IMR-90 (cell line): ENCODE measurements around the gene NFKBIB. TPM values are rescaled to one million over a fixed set of nuclear protein-coding genes. Genes with fewer than 3 reads are reported as not detected.

Experiments used
- ATAC-seq: fragments of 200-7000 bp; cut with Tn5 transposase; 2 replicates; pipeline ENCODE4 v1.9.1; 2020; ENCODE audit warnings: low read depth, mild to moderate bottlenecking, moderate library complexity
- BruUV-seq: library from RNA; stranded (reverse); fragments of 400-500 nt; replicated peaks from 2 replicates; lab custom pipeline; 2021; lab: Mats Ljungman, UMichigan
- CTCF ChIA-PET: fragments of 300-600 bp; formaldehyde crosslinking; extraction: SDS; loops from one replicate; lab custom pipeline; 2021; ENCODE audit warnings: antibody characterized with exemption; lab: Yijun Ruan, JAX
- POLR2A ChIA-PET: fragments of 300-600 bp; sonication (Branson Sonifier 250); formaldehyde crosslinking; loops from one replicate; lab custom pipeline; 2022; ENCODE audit warnings: antibody characterized with exemption; ENCODE audit not compliant: unreplicated experiment; lab: Charles Lee
- DNase-seq: peaks from one replicate; pipeline ENCODE4 v3.0.0; 2013
- H2AFZ ChIP-seq: replicated peaks from 2 replicates; pipeline ENCODE3; 2013; ENCODE audit warnings: low read length, mild to moderate bottlenecking; ENCODE audit not compliant: poor library complexity
- H2AK5ac ChIP-seq: 2 replicates; pipeline ENCODE4 v1.6.1; 2013; ENCODE audit warnings: low read depth, low read length, inconsistent platforms
- H2AK9ac ChIP-seq: replicated peaks from 2 replicates; pipeline ENCODE3; 2013; ENCODE audit warnings: mild to moderate bottlenecking, low read depth, low read length, moderate library complexity; ENCODE audit not compliant: poor library complexity
- H2BK120ac ChIP-seq: 2 replicates; pipeline ENCODE4 v1.6.1; 2013; ENCODE audit warnings: low read depth, low read length, inconsistent platforms
- H2BK15ac ChIP-seq: 3 replicates; pipeline ENCODE4 v1.6.1; 2013; ENCODE audit warnings: low read depth, low read length, inconsistent platforms
- H2BK20ac ChIP-seq: 2 replicates; pipeline ENCODE4 v1.6.1; 2013; ENCODE audit warnings: low read depth, mild to moderate bottlenecking, inconsistent platforms, low read length, moderate library complexity
- H2BK5ac ChIP-seq: 2 replicates; pipeline ENCODE4 v1.6.1; 2013; ENCODE audit warnings: mild to moderate bottlenecking, low read depth, low read length, inconsistent platforms; ENCODE audit not compliant: poor library complexity, severe bottlenecking
- H3K14ac ChIP-seq: replicated peaks from 2 replicates; pipeline ENCODE4 v1.6.1; 2013; ENCODE audit warnings: low read depth, low read length, inconsistent platforms
- H3K18ac ChIP-seq: 2 replicates; pipeline ENCODE4 v1.6.1; 2013; ENCODE audit warnings: low read depth, low read length, control low read depth
- H3K23ac ChIP-seq: 2 replicates; pipeline ENCODE4 v1.6.1; 2013; ENCODE audit warnings: low read depth, low read length, inconsistent platforms
- H3K27ac ChIP-seq: 2 replicates; pipeline ENCODE4 v1.5.1; 2013; ENCODE audit warnings: mild to moderate bottlenecking, control low read depth, low read length; ENCODE audit not compliant: insufficient read depth
- H3K27me3 ChIP-seq: 2 replicates; pipeline ENCODE4 v1.6.1; 2013; ENCODE audit warnings: low read length; ENCODE audit not compliant: control insufficient read depth, insufficient read depth
- H3K36me3 ChIP-seq: 2 replicates; pipeline ENCODE4 v1.6.1; 2013; ENCODE audit warnings: low read length, mixed read lengths; ENCODE audit not compliant: control insufficient read depth, insufficient read depth
- H3K4ac ChIP-seq: 2 replicates; pipeline ENCODE4 v1.6.1; 2013; ENCODE audit warnings: low read depth, low read length, inconsistent platforms
- H3K4me1 ChIP-seq: 2 replicates; pipeline ENCODE4 v1.6.1; 2013; ENCODE audit warnings: low read length, mixed read lengths; ENCODE audit not compliant: control insufficient read depth, insufficient read depth
- H3K4me2 ChIP-seq: 2 replicates; pipeline ENCODE4 v1.6.1; 2013; ENCODE audit warnings: low read depth, mild to moderate bottlenecking, control low read depth, low read length, moderate library complexity
- H3K4me3 ChIP-seq: 2 replicates; pipeline ENCODE4 v1.5.1; 2013; ENCODE audit warnings: low read depth, mild to moderate bottlenecking, control low read depth, low read length, moderate library complexity; ENCODE audit not compliant: insufficient read depth
- H3K56ac ChIP-seq: 2 replicates; pipeline ENCODE4 v1.6.1; 2013; ENCODE audit warnings: low read length, inconsistent platforms; ENCODE audit not compliant: insufficient read depth; ENCODE audit errors: extremely low read depth
- H3K79me1 ChIP-seq, 2 experiments: 2 replicates each; pipeline ENCODE4 v1.6.1; 2013; ENCODE audit warnings: low read length in 2 of 2, inconsistent platforms in 1 of 2, low read depth in 1 of 2
- H3K9ac ChIP-seq: 2 replicates; pipeline ENCODE4 v1.6.1; 2013; ENCODE audit warnings: low read depth, low read length, control low read depth
- H3K9me1 ChIP-seq: 2 replicates; pipeline ENCODE4 v1.6.1; 2013; ENCODE audit warnings: low read length, inconsistent platforms; ENCODE audit not compliant: insufficient read depth
- H3K9me3 ChIP-seq: 2 replicates; pipeline ENCODE4 v1.6.1; 2013; ENCODE audit warnings: low read length; ENCODE audit not compliant: control insufficient read depth, insufficient read depth
- H4K20me1 ChIP-seq: 2 replicates; pipeline ENCODE4 v1.6.1; 2013; ENCODE audit warnings: low read length, inconsistent platforms; ENCODE audit not compliant: insufficient read depth
- H4K5ac ChIP-seq: 2 replicates; pipeline ENCODE4 v1.6.1; 2013; ENCODE audit warnings: mild to moderate bottlenecking, low read depth, low read length, control low read depth
- H4K8ac ChIP-seq, 2 experiments: 2 replicates each; pipeline ENCODE4 v1.6.1; 2013; ENCODE audit warnings: low read depth in 2 of 2, low read length in 2 of 2, control low read depth in 1 of 2, inconsistent platforms in 1 of 2
- H4K91ac ChIP-seq: 2 replicates; pipeline ENCODE4 v1.6.1; 2013; ENCODE audit warnings: low read depth, low read length, inconsistent platforms; ENCODE audit not compliant: insufficient read depth
- MXI1 ChIP-seq: IDR thresholded peaks from 2 replicates; pipeline ENCODE4 v1.6.1; 2012; ENCODE audit warnings: low read depth, mild to moderate bottlenecking, low read length, moderate library complexity, borderline replicate concordance
- WGBS, 2 experiments: methylation state at CpG; one replicate each; pipeline versions ENCODE4 v1.1.5 to v1.1.7; 2013; ENCODE audit warnings: missing lambda C conversion rate in 2 of 2; ENCODE audit not compliant: insufficient read length in 1 of 2; ENCODE audit errors: extremely low coverage in 2 of 2; 5-methylcytosine and 5-hydroxymethylcytosine counted together
- dilution Hi-C: fragments of 300-500 bp; cut with HindIII; formaldehyde crosslinking; loops from one replicate; pipeline ENCODE4 v1.14.3; 2018; ENCODE audit warnings: low sequenced_read_pairs; ENCODE audit not compliant: unreplicated experiment
- in situ Hi-C: fragments of 300-500 bp; cut with MboI; formaldehyde crosslinking; loops from 3 replicates; pipeline ENCODE4 v1.14.3; 2019; ENCODE audit warnings: low sequenced_read_pairs, inconsistent platforms, mixed read lengths
- intact Hi-C: fragments of 100-400 bp; cut with micrococcal nuclease; formaldehyde crosslinking; loops from 2 replicates; pipeline ENCODE4 v1.10.0; 2022
- polyA plus RNA-seq, 3 experiments: library from polyadenylated mRNA; depleted of rRNA; stranded (reverse); fragments of >200 nt; gene quantifications; 2 replicates each; pipeline ENCODE4 v1.2.3, GENCODE V29; 2012; ENCODE audit warnings: low replicate concordance in 1 of 3
- total RNA-seq: library from RNA; depleted of rRNA; stranded (reverse); fragments of >200 nt; gene quantifications from 2 replicates; pipeline ENCODE4 v1.2.3, GENCODE V29; 2012

NFKBIB gene
- total and polyA plus RNA-seq, 2 of the 4 experiments (the other 2 are of a cell fraction), result 7.5 to 25.5 TPM

DNA sequence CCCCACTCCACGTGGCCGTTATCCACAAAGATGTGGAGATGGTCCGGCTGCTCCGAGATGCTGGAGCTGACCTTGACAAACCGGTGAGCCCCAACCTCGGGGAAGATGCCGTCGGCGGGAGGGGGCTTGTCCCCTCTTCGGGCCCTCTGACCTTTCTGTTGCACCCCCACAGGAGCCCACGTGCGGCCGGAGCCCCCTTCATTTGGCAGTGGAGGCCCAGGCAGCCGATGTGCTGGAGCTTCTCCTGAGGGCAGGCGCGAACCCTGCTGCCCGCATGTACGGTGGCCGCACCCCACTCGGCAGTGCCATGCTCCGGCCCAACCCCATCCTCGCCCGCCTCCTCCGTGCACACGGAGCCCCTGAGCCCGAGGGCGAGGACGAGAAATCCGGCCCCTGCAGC, 7.5 kb downstream of the NFKBIB start:
- in situ Hi-C loops, result loop anchor here (25.0 kb wide), 1 partner anchor 170 kb away; the partner anchor contains the start of gene CAPN12

More for the DNA sequence above, 7.5 kb downstream of the NFKBIB start:
- WGBS, 2 experiments, result 90% methylated on average over 8 of the region's 29 CpGs; no CpG with 5 or more reads in 1 of the 2 experiments
- no peak overlapping the region for H2BK20ac ChIP-seq
- H2BK5ac ChIP-seq, result no peak overlapping the region
- no peak overlapping the region for H3K23ac ChIP-seq
- TF ChIP-seq MXI1, result no peak
- H2BK120ac ChIP-seq, result no peak overlapping the region
- no peak overlapping the region for H3K4ac ChIP-seq
- H3K56ac ChIP-seq, result no peak overlapping the region
- no peaks in the 10 kb centered on the region for H3K9me1 ChIP-seq
- H2AK5ac ChIP-seq, result no peak overlapping the region
- H3K18ac ChIP-seq, result no peak overlapping the region
- ATAC-seq (no peak), DNase-seq (no peak)
- no peak overlapping the region for H4K91ac ChIP-seq
- no peak overlapping the region for H3K14ac ChIP-seq
- CTCF ChIA-PET, result no interaction called here
- peaks cover 4% of the 10 kb centered on the region; the same call in 1 of the 2 replicates for H3K27me3 ChIP-seq
- dilution Hi-C loops (no loop called here), intact Hi-C loops (no loop called here)
- no peak overlapping the region for H3K4me2 ChIP-seq
- peaks cover 0 to 9% of the 10 kb centered on the region in 2 experiments; a peak in 2 of 4 replicates for H3K79me1 ChIP-seq
- H4K8ac ChIP-seq, result no peak overlapping the region
- POLR2A ChIA-PET, result no interaction called here
- BruUV-seq, result no TSS peak
- H3K9ac ChIP-seq, result no peak overlapping the region
- peaks cover 25% of the 10 kb centered on the region for H3K36me3 ChIP-seq
- H3K4me1 ChIP-seq, result no peaks in the 10 kb centered on the region
- H2AK9ac ChIP-seq, result no peak overlapping the region
- H3K27ac ChIP-seq, result no peak overlapping the region
- no peaks in the 10 kb centered on the region; the same call in 1 of the 2 replicates for H3K9me3 ChIP-seq
- H4K20me1 ChIP-seq, result no peaks in the 10 kb centered on the region; the same call in 1 of the 2 replicates
- H3K4me3 ChIP-seq, result no peak overlapping the region
- H2BK15ac ChIP-seq, result no peak overlapping the region
- H4K5ac ChIP-seq, result no peak overlapping the region
- no peak overlapping the region for H2AFZ ChIP-seq
